Spleen (tissue), 7 donors: ENCODE results near the gene TSPOAP1.

Source experiments
- CTCF ChIP-seq, 11 experiments: fragments of 200-600 bp in 7 of 11; fragments of 450-650 bp in 4 of 11; sonication (generic) in 4 of 11; IDR thresholded peaks in 8 of 11; conservative IDR thresholded peaks in 3 of 11; 1 replicate in 7 of 11; 2 replicates in 4 of 11; pipeline versions ENCODE4 v1.4.0 to v1.8.0; 2016 to 2021; ENCODE audit warnings: antibody characterized with exemption in 11 of 11, inconsistent platforms in 4 of 11, mild to moderate bottlenecking in 1 of 11
- POLR2A ChIP-seq, 3 donors: fragments of 450-650 bp; IDR thresholded peaks; one replicate each; pipeline ENCODE4 v1.5.1; 2017; ENCODE audit warnings: antibody characterized with exemption in 3 of 3, mild to moderate bottlenecking in 1 of 3
- POLR2AphosphoS5 ChIP-seq, 3 donors: sonication (generic); formaldehyde crosslinking; IDR thresholded peaks; one replicate each; pipeline ENCODE4 v1.5.1; 2017; ENCODE audit warnings: antibody characterized with exemption in 3 of 3
- donor health status: DM: no; HTN: no; CAD: no; lungs with moderate emphysema.
- donor health status: DM: no; HTN: no; CAD: no.
- donor health status: DM: no; HTN: no; CAD: no.

DNA sequence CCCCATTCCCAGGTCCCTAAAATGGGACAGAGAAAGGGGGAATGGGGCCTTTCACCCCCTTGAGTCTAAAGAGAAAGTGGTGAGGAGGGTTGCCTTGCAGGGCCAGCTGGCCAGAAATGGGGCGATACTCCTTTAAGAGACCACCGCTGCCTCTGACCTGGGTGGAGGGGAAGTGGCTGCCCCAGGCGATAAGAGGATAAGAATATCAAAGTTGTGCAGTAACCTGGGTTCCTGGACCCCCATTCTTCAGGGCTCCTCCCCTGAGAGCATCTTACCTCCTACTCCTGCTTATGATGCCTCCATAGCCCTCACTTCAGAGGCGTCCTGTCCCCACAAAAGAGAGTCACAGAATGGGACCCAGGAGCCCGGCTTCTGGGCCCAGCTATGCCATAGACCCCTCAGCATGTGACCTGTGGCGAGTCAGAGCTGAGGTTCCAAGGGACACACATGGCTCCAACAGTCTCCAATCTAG is 5.2 kb upstream of the TSPOAP1 start:
- TF ChIP-seq CTCF (IDR thresholded peaks at IDR 0.05 in 8 of 11, conservative IDR thresholded peaks at IDR 0.05 in 3 of 11) (no peak), POLR2AphosphoS5 (IDR thresholded peaks at IDR 0.05) (no peak), POLR2A (IDR thresholded peaks at IDR 0.05) (no peak)
